Stimulated activated CD4-positive, alpha-beta T cell treated with anti-CD3 and anti-CD28 coated beads, Interleukin-1b, Interleukin-23, amount 100 ng/mL, for 1 hour (primary cell): ENCODE results near the gene INSYN2B.

Experiments
- DNase-seq, 2 donors: peaks; one replicate each; pipeline ENCODE4 v3.0.0-alpha.2; 2020; ENCODE audit warnings: low read depth in 2 of 2

INSYN2B gene

GRCh38 chr5:169889572-169889971, 90.7 kb downstream of the INSYN2B start:
- DNase-seq = no peak

GRCh38 chr5:169886677-169887076, 93.6 kb downstream of the INSYN2B start:
- DNase-seq = no peak

GRCh38 chr5:169886033-169886432, 94.3 kb downstream of the INSYN2B start:
- no peak for DNase-seq

- DNase-seq = no peak
Measured at GRCh38 chr5:169881702-169882303, 98.5 kb downstream of the INSYN2B start.

GRCh38 chr5:169880785-169881184, 99.5 kb downstream of the INSYN2B start:
- DNase-seq = no peak

- DNase-seq = no peak
Measured at GRCh38 chr5:169880012-169880663, 100.2 kb downstream of the INSYN2B start.

- DNase-seq = no peak
Measured at GRCh38 chr5:169876386-169876785, 103.9 kb downstream of the INSYN2B start.

GRCh38 chr5:169875731-169876130, 104.6 kb downstream of the INSYN2B start:
- no peak for DNase-seq

GRCh38 chr5:169875091-169875728, 105.1 kb downstream of the INSYN2B start:
- no peak for DNase-seq

GRCh38 chr5:169874621-169875020, 105.7 kb downstream of the INSYN2B start:
- no peak for DNase-seq

- DNase-seq = no peak
Measured at GRCh38 chr5:169873642-169874041, 106.7 kb downstream of the INSYN2B start.

GRCh38 chr5:169871826-169872490, 108.3 kb downstream of the INSYN2B start:
- DNase-seq = no peak

GRCh38 chr5:169870211-169870610, 110.1 kb downstream of the INSYN2B start:
- no peak for DNase-seq

- no peak for DNase-seq
Measured at GRCh38 chr5:169869066-169869465, 111.2 kb downstream of the INSYN2B start.

GRCh38 chr5:169867347-169867746, 112.9 kb downstream of the INSYN2B start:
- no peak for DNase-seq

GRCh38 chr5:169864483-169864882, 115.8 kb downstream of the INSYN2B start:
- DNase-seq = no peak

GRCh38 chr5:169862391-169862811, 117.9 kb downstream of the INSYN2B start:
- DNase-seq = no peak

- DNase-seq = no peak
Measured at GRCh38 chr5:169861934-169862333, 118.4 kb downstream of the INSYN2B start.

GRCh38 chr5:169861433-169861832, 118.9 kb downstream of the INSYN2B start:
- DNase-seq = no peak

- no peak for DNase-seq
Measured at GRCh38 chr5:169860585-169860984, 119.7 kb downstream of the INSYN2B start.

GRCh38 chr5:169856571-169856970, 123.7 kb downstream of the INSYN2B start:
- no peak for DNase-seq

- no peak for DNase-seq
Measured at GRCh38 chr5:169851321-169851850, 128.9 kb downstream of the INSYN2B start.
